DND-41 (cell line): Measurements from ENCODE around the gene OBI1.

Experiments used
- CTCF ChIP-seq: IDR thresholded peaks from 2 replicates; pipeline ENCODE4 v1.5.1; 2012; ENCODE audit warnings: borderline replicate concordance, low read length, moderate library complexity, mild to moderate bottlenecking; ENCODE audit not compliant: poor library complexity, severe bottlenecking; ENCODE audit errors: extremely low read depth
- EZH2 ChIP-seq: IDR thresholded peaks from 3 replicates; pipeline ENCODE4 v1.6.1; 2012; ENCODE audit warnings: borderline replicate concordance, low read depth, mild to moderate bottlenecking, moderate library complexity, low read length, inconsistent platforms; ENCODE audit not compliant: severe bottlenecking

DNA sequence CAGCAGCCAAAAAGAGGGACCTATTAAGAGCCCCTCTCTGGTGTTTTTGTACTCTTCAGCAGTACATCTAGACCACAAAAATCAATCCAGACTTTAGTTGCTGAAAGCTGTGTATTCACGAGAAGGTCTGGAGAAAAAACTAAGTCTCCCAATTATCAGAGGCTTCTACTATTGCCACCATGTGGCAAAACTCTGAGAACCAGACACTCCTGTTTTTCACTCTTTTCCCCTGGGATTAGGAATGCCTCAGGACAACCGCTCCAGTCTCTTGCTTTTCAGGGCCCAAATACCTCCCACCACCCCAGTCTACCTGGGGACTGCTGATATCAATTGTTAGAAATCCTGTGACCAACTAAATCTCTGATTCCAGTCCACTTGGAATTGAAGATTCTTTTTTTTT is 30.1 kb upstream of the OBI1 start:
- TF ChIP-seq CTCF: no peak
- TF ChIP-seq EZH2: no peak
